Lung (tissue), 12 donors: ENCODE results near the gene FBXO42. TPM values are rescaled to one million over a fixed set of nuclear protein-coding genes. Genes with fewer than 3 reads are reported as not detected.
A peak's percentile ranks its signal among the peaks of the same experiment; 100 is the strongest.

ENCODE experiments used
- ATAC-seq: fragments of 200-7000 bp; cut with Tn5 transposase; one replicate; pipeline ENCODE4 v1.9.1; 2020; ENCODE audit warnings: moderate number of reproducible peaks; ENCODE audit not compliant: insufficient read depth, low FRiP score
- DNase-seq, 3 donors: peaks; one replicate each; pipeline ENCODE4 v3.0.0-alpha.2; 2013 to 2017
- H3K27ac ChIP-seq, 2 donors: one replicate each; pipeline ENCODE4 v1.5.1; 2013; ENCODE audit warnings: mild to moderate bottlenecking in 2 of 2, moderate library complexity in 2 of 2, control low read depth in 1 of 2, inconsistent platforms in 1 of 2, low read depth in 1 of 2, low read length in 1 of 2
- H3K27me3 ChIP-seq, 3 donors: one replicate each; pipeline ENCODE4 v1.5.1; 2013; ENCODE audit warnings: low read length in 2 of 3; ENCODE audit not compliant: control insufficient read depth in 3 of 3, insufficient read depth in 3 of 3
- H3K36me3 ChIP-seq, 4 donors: one replicate each; pipeline ENCODE4 v1.5.1; 2013; ENCODE audit warnings: low read length in 4 of 4, mild to moderate bottlenecking in 1 of 4, moderate library complexity in 1 of 4; ENCODE audit not compliant: control insufficient read depth in 4 of 4, insufficient read depth in 4 of 4
- H3K4me1 ChIP-seq, 5 donors: one replicate each; pipeline ENCODE4 v1.5.1; 2013; ENCODE audit warnings: low read length in 5 of 5, mild to moderate bottlenecking in 2 of 5, moderate library complexity in 1 of 5; ENCODE audit not compliant: control insufficient read depth in 5 of 5, insufficient read depth in 5 of 5
- H3K4me3 ChIP-seq: one replicate; pipeline ENCODE4 v1.5.1; 2013; ENCODE audit warnings: mild to moderate bottlenecking, control low read depth, moderate library complexity
- H3K9ac ChIP-seq, 2 donors: one replicate each; pipeline ENCODE4 v1.5.1; 2013; ENCODE audit warnings: low read length in 2 of 2, control low read depth in 1 of 2; ENCODE audit not compliant: insufficient read depth in 1 of 2
- H3K9me3 ChIP-seq, 4 donors: one replicate each; pipeline ENCODE4 v1.5.1; 2013; ENCODE audit warnings: low read length in 3 of 4, mild to moderate bottlenecking in 1 of 4, moderate library complexity in 1 of 4; ENCODE audit not compliant: control insufficient read depth in 4 of 4, insufficient read depth in 3 of 4
- WGBS, 2 donors: extraction: QIAGEN DNeasy Blood & Tissue Kit; methylation state at CpG; one replicate each; pipeline ENCODE4 v1.1.7; 2013; 5-methylcytosine and 5-hydroxymethylcytosine counted together
- polyA plus RNA-seq, 2 donors: library from polyadenylated mRNA; stranded (reverse); fragments of 200-250 nt; gene quantifications; one replicate each; pipeline ENCODE4 v1.2.1, GENCODE V29; 2013
- total RNA-seq, 2 donors: library from RNA; depleted of rRNA in 1 of 2; stranded (reverse); fragments of >200 nt in 1 of 2; gene quantifications; one replicate each; pipeline ENCODE4 v1.2.1, GENCODE V29; 2014 to 2021
- TF ChIP-seq, protein P1 (sequence below): IDR thresholded peaks from 2 replicates; pipeline ENCODE4 v1.5.1; 2012; ENCODE audit warnings: mild to moderate bottlenecking; ENCODE audit errors: control extremely low read depth, extremely low read depth
- donor health status: control.
- donor health status: control.
- donor health status: Bipolar disorder and iron deficiency.
- donor health status: healthy.
- donor health status: DM: yes; HTN: yes; CAD: no.

Gene FBXO42
- total and polyA plus RNA-seq, 4 donors, result 7.3 to 28.6 (median 14.8) TPM

DNA sequence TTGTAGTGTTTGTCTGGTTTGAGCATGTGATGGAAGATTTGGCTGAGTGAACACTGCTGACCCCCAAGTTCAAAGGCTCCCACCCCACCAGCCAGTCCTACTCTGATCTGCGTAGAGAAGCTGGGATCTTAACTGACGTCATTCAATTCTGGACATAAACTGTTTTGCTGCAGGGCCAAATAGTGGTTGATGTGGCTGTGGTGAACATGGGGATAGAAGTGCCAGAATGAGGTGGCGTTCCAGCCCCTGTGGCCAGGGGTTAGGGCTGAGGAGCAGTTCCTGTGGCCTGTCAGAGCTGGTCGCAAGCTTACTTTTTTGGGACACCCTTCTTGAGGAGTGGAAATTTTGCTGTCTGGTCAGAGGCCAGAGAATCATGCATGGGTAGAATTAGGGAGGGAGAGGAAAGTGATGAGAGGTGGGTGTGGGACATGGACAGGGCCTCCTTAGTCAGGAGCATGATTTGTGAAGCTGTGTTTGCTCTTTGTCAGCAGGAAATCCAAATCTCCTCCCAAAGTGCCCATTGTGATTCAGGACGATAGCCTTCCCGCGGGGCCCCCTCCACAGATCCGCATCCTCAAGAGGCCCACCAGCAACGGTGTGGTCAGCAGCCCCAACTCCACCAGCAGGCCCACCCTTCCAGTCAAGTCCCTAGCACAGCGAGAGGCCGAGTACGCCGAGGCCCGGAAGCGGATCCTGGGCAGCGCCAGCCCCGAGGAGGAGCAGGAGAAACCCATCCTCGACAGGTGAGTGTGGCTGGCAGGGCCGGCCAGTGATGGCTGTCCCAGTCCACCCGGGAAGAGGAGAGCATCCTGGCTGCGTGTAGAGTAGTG is 40.7 kb upstream of the FBXO42 start:
- TF ChIP-seq, protein P1, sequence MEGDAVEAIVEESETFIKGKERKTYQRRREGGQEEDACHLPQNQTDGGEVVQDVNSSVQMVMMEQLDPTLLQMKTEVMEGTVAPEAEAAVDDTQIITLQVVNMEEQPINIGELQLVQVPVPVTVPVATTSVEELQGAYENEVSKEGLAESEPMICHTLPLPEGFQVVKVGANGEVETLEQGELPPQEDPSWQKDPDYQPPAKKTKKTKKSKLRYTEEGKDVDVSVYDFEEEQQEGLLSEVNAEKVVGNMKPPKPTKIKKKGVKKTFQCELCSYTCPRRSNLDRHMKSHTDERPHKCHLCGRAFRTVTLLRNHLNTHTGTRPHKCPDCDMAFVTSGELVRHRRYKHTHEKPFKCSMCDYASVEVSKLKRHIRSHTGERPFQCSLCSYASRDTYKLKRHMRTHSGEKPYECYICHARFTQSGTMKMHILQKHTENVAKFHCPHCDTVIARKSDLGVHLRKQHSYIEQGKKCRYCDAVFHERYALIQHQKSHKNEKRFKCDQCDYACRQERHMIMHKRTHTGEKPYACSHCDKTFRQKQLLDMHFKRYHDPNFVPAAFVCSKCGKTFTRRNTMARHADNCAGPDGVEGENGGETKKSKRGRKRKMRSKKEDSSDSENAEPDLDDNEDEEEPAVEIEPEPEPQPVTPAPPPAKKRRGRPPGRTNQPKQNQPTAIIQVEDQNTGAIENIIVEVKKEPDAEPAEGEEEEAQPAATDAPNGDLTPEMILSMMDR, result no peak
- no peaks in the 10 kb centered on the region for H3K27me3 ChIP-seq
- peaks cover 0 to 36% (median 12%) of the 10 kb centered on the region in 4 donors for H3K36me3 ChIP-seq
- DNase-seq, result no peak
- H3K27ac ChIP-seq, result peak overlapping the region in 1 of 2 donors; percentile 37
- ATAC-seq, result no peak
- no peak overlapping the region for H3K9ac ChIP-seq
- 78 to 79% methylated on average over 21 of the region's 21 CpGs for WGBS, 2 donors
- H3K4me1 ChIP-seq, result peaks cover under 1 to 35% (median 7%) of the 10 kb centered on the region in 5 donors
- no peak overlapping the region for H3K4me3 ChIP-seq
- H3K9me3 ChIP-seq, result no peaks in the 10 kb centered on the region

DNA sequence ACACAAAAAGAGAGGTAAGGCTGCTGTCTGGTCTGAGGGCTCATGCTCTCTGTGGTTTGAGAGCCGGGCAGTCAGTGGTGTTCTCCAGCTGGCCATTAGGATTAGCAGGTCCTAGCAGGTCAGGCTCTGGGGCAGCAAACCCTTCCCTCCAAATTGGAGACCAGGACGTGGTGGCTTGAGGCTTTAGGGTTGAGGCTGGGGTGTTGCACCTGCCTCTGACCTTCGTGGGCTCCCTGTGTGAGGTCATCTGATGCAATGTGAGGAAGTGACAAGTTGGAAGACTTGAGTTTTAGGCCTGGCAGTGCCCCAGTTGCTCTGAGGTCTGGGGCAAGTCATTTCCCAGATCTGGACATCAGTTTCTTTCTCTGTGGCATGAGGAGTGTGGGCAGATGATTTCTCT is 39.1 kb upstream of the FBXO42 start:
- Histone ChIP-seq H3K27ac (peak overlapping the region in 1 of 2 donors; percentile 26), H3K36me3 (peaks cover 0 to 23% (median 10%) of the 10 kb centered on the region in 4 donors), H3K9ac (no peak overlapping the region), H3K4me3 (no peak overlapping the region), H3K9me3 (no peaks in the 10 kb centered on the region), H3K27me3 (no peaks in the 10 kb centered on the region), H3K4me1 (peaks cover 4 to 34% (median 15%) of the 10 kb centered on the region in 5 donors)
- DNase-seq (no peak), ATAC-seq (no peak)
- TF ChIP-seq, protein P1, result no peak
- WGBS, 2 donors, result 34 to 65% methylated on average over 3 of the region's 3 CpGs

DNA sequence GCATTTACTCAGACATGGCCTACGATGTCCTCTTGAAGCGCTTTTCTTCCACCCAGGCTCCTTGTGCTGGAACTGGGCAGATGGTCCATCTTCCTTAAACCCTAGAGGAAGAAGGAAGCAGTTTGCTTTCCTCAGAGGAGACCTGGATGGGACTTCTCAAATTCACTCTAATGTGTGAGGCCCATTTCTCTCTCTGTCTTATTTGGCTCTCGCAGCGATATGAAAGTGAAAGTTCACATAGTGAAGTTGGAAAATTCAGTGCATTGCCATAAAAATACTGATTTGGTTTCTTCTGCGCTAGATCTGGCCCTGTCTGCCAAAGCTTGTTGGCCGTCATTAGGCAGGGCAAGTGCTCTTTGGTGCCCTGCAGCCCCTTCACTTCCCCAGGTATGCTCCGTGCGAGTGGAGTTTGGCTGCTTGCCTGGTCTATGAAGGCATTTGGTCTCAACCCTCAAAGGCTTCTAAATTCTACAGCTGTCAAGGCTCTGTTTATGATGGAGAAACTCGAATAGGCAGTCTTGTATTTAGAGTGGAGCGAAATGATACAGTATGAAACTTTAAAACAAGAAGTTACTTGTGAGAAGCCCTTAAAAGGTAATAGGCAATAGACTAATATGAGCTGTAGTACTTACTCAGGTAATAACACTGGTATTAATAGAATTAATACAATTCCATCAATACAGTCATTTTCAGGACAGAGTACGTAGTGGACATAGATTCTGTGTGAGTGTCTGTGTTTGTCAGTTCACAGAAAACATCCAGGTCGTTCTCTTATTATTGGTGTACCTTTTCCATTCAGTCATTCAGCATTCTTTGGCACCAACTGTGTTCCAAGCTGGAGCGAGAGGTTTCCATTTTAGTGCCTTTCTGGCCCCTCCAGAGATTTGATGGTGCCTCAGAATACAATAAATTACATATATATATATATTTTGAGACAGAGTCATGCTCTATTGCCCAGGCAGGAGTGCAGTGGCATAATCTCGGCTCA is 35.2 kb upstream of the FBXO42 start:
- peaks cover 4 to 44% (median 17%) of the 10 kb centered on the region in 5 donors for H3K4me1 ChIP-seq
- H3K27ac ChIP-seq, result peak overlapping the region; percentile 26 to 85
- H3K27me3 ChIP-seq, result no peaks in the 10 kb centered on the region
- H3K36me3 ChIP-seq, result peaks cover 0 to 3% (median under 1%) of the 10 kb centered on the region in 4 donors
- peak; percentile 66 to 83 (median 71) for DNase-seq
- 45 to 53% methylated on average over 14 of the region's 14 CpGs for WGBS, 2 donors
- TF ChIP-seq, protein P1, result no peak
- peak overlapping the region in 1 of 2 donors; percentile 54 for H3K9ac ChIP-seq
- no peaks in the 10 kb centered on the region for H3K9me3 ChIP-seq
- H3K4me3 ChIP-seq, result no peak overlapping the region
- no peak for ATAC-seq
